Mucosa of stomach (tissue), 1 donor: ENCODE data around the gene VAMP4.

ENCODE experiments used
- H3K27me3 ChIP-seq: one replicate; pipeline ENCODE4 v1.7.0; 2013; ENCODE audit warnings: mild to moderate bottlenecking, low read length; ENCODE audit not compliant: control insufficient read depth, insufficient read depth
- H3K36me3 ChIP-seq: one replicate; pipeline ENCODE4 v1.7.0; 2013; ENCODE audit warnings: low read length; ENCODE audit not compliant: control insufficient read depth, insufficient read depth
- H3K4me1 ChIP-seq: one replicate; pipeline ENCODE4 v1.7.0; 2013; ENCODE audit warnings: mild to moderate bottlenecking, low read length; ENCODE audit not compliant: control insufficient read depth, insufficient read depth
- H3K4me3 ChIP-seq: one replicate; pipeline ENCODE4 v1.7.0; 2013; ENCODE audit warnings: low read length
- H3K9ac ChIP-seq: one replicate; pipeline ENCODE4 v1.7.0; 2013; ENCODE audit warnings: mild to moderate bottlenecking, low read length, moderate library complexity
- H3K9me3 ChIP-seq: one replicate; pipeline ENCODE4 v1.7.0; 2013; ENCODE audit warnings: mild to moderate bottlenecking, low read length, moderate library complexity; ENCODE audit not compliant: control insufficient read depth
- donor health status: Pancreatic carcinoma.

Gene VAMP4

GRCh38 chr1:171654201-171654941 lies 87.5 kb downstream of the VAMP4 start:
- Histone ChIP-seq H3K9me3 (no peaks in the 10 kb centered on the region), H3K4me1 (peaks cover 8% of the 10 kb centered on the region), H3K4me3 (no peak overlapping the region), H3K27me3 (peaks cover 2% of the 10 kb centered on the region), H3K9ac (no peak overlapping the region), H3K36me3 (no peaks in the 10 kb centered on the region)

GRCh38 chr1:171653796-171654195 lies 88.1 kb downstream of the VAMP4 start:
- peaks cover 8% of the 10 kb centered on the region for H3K4me1 ChIP-seq
- H3K4me3 ChIP-seq: no peak overlapping the region
- no peak overlapping the region for H3K9ac ChIP-seq
- H3K27me3 ChIP-seq: peaks cover 2% of the 10 kb centered on the region
- no peaks in the 10 kb centered on the region for H3K36me3 ChIP-seq
- no peaks in the 10 kb centered on the region for H3K9me3 ChIP-seq

GRCh38 chr1:171652234-171652822 lies 89.5 kb downstream of the VAMP4 start, which contains the start of gene MYOC:
Gene MYOC, minus strand, starts transcription at chr1:171652688. Its CDS starts 77 bp downstream, at chr1:171652611.
- Histone ChIP-seq H3K4me1 (peaks cover 8% of the 10 kb centered on the region), H3K27me3 (peaks cover 2% of the 10 kb centered on the region), H3K9me3 (no peaks in the 10 kb centered on the region), H3K9ac (no peak within 1 kb of the TSS), H3K4me3 (no peak within 1 kb of the TSS), H3K36me3 (no peaks in the 10 kb centered on the region)
